Measurements from ENCODE around the gene RDH14.

- no peak for TF ChIP-seq RAD21 (IDR thresholded peaks at IDR 0.05)
- TF ChIP-seq CTCF (IDR thresholded peaks at IDR 0.05; ENCODE audit: low read depth, low read length, missing input control): no peak
- TF ChIP-seq SP1 (IDR thresholded peaks at IDR 0.05): no peak
- TF ChIP-seq EGR1 (IDR thresholded peaks at IDR 0.05; ENCODE audit: low read depth in 2 of 2): no peak
- TF ChIP-seq YY1 (IDR thresholded peaks at IDR 0.05): no peak
- no peak for TF ChIP-seq REST (IDR thresholded peaks at IDR 0.05)
- TF ChIP-seq MAX (IDR thresholded peaks at IDR 0.05): no peak
- TF ChIP-seq HNF4G (IDR thresholded peaks at IDR 0.05): no peak
- TF ChIP-seq RXRA (IDR thresholded peaks at IDR 0.05): no peak
Observed at GRCh38 chr2:18505703-18506341, 54.6 kb downstream of the RDH14 start.
